Endothelial cell of umbilical vein (primary cell): ENCODE measurements around the gene CARD9.

ENCODE experiments used
- POLR2A ChIP-seq: IDR thresholded peaks from 2 replicates; pipeline ENCODE4 v1.6.1; 2012; ENCODE audit warnings: low read depth, mild to moderate bottlenecking, control low read depth, low read length
- TF ChIP-seq, protein P1 (sequence below), 2 donors: IDR thresholded peaks; 1 replicate in 1 of 2; 2 replicates in 1 of 2; pipeline ENCODE4 v1.5.1; 2011; ENCODE audit warnings: low read length in 2 of 2, mild to moderate bottlenecking in 2 of 2, moderate library complexity in 2 of 2, control low read depth in 1 of 2, inconsistent platforms in 1 of 2, low read depth in 1 of 2; ENCODE audit not compliant: insufficient read depth in 1 of 2; ENCODE audit errors: extremely low read depth in 1 of 2

DNA sequence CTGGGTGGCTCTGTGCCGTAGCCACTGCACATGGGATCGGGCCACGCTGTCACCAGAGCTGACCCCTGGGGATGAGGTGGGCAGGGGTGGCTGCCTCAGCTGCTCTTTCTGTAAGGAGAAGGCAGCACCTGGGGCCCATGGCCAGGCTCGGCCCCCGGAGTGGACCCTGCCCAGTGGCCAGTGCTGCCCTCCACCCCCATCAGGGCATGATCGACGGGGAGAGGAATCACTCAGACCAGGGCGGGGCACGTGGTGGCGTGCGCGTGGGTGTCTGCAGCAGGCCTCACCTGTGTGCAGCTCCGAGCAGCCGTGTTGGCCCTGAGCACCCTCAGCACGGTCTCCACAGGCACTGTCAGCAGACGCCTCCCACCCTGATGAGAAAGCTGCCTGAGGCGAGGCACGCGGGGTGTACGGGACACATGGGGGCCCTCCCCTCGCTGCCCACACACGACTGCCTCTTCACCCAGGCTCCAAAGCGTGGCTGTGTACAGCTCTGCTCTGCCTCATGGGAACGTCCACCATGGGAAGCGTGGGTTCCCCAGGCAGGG lies 8.6 kb upstream of the CARD9 start:
- no peak for TF ChIP-seq POLR2A
- TF ChIP-seq, protein P1, sequence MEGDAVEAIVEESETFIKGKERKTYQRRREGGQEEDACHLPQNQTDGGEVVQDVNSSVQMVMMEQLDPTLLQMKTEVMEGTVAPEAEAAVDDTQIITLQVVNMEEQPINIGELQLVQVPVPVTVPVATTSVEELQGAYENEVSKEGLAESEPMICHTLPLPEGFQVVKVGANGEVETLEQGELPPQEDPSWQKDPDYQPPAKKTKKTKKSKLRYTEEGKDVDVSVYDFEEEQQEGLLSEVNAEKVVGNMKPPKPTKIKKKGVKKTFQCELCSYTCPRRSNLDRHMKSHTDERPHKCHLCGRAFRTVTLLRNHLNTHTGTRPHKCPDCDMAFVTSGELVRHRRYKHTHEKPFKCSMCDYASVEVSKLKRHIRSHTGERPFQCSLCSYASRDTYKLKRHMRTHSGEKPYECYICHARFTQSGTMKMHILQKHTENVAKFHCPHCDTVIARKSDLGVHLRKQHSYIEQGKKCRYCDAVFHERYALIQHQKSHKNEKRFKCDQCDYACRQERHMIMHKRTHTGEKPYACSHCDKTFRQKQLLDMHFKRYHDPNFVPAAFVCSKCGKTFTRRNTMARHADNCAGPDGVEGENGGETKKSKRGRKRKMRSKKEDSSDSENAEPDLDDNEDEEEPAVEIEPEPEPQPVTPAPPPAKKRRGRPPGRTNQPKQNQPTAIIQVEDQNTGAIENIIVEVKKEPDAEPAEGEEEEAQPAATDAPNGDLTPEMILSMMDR (IDR thresholded peaks at IDR 0.05; ENCODE audit: extremely low read depth in 1 of 2, insufficient read depth in 1 of 2, low read depth in 1 of 2, low read length in 2 of 2), result no peak
